A673 (cell line): ENCODE results near the gene CTNNBL1. TPM values are rescaled to one million over a fixed set of nuclear protein-coding genes. Genes with fewer than 3 reads are reported as not detected.

Source experiments
- BruUV-seq: library from RNA; stranded (reverse); fragments of 400-500 nt; replicated peaks from 2 replicates; lab custom pipeline; 2021; lab: Mats Ljungman, UMichigan
- CTCF ChIA-PET: fragments of 300-600 bp; sonication (Branson Sonifier 250); formaldehyde crosslinking; loops from one replicate; lab custom pipeline; 2022; ENCODE audit warnings: antibody characterized with exemption; lab: Charles Lee
- POLR2A ChIA-PET: fragments of 300-600 bp; sonication (Branson Sonifier 250); formaldehyde crosslinking; loops from one replicate; lab custom pipeline; 2022; ENCODE audit warnings: antibody characterized with exemption; ENCODE audit not compliant: low non-redundant PET; lab: Charles Lee
- DNase-seq: peaks from one replicate; pipeline ENCODE4 v3.0.0-alpha.2; 2015; ENCODE audit warnings: low spot score
- H3K27ac ChIP-seq: fragments of 200-600 bp; sonication (generic); 2 replicates; pipeline ENCODE4 v1.5.1; 2016; ENCODE audit warnings: mixed run types, low read depth, mild to moderate bottlenecking, mixed read lengths, antibody characterized with exemption, low read length; ENCODE audit not compliant: poor library complexity, severe bottlenecking
- H3K27me3 ChIP-seq: fragments of 200-600 bp; sonication (generic); replicated peaks from 2 replicates; pipeline ENCODE4 v1.6.1; 2017; ENCODE audit warnings: mixed run types, low read depth, mild to moderate bottlenecking, mixed read lengths, antibody characterized with exemption, low read length; ENCODE audit not compliant: insufficient read depth, poor library complexity
- H3K36me3 ChIP-seq: fragments of 200-600 bp; sonication (generic); 2 replicates; pipeline ENCODE4 v1.6.1; 2016; ENCODE audit warnings: mixed run types, mild to moderate bottlenecking, mixed read lengths, antibody characterized with exemption, low read length; ENCODE audit not compliant: insufficient read depth, poor library complexity, severe bottlenecking
- H3K4me1 ChIP-seq: fragments of 200-600 bp; sonication (generic); 2 replicates; pipeline ENCODE4 v1.6.1; 2017; ENCODE audit warnings: mixed run types, mild to moderate bottlenecking, mixed read lengths, antibody characterized with exemption, low read length; ENCODE audit not compliant: insufficient read depth, poor library complexity, severe bottlenecking
- H3K4me3 ChIP-seq: fragments of 200-600 bp; sonication (generic); 2 replicates; pipeline ENCODE4 v1.5.1; 2016; ENCODE audit warnings: low read depth, mixed run types, mild to moderate bottlenecking, mixed read lengths, low read length; ENCODE audit not compliant: poor library complexity, severe bottlenecking
- H3K9me3 ChIP-seq: fragments of 200-600 bp; sonication (generic); 2 replicates; pipeline ENCODE4 v1.6.1; 2016; ENCODE audit warnings: mixed run types, low read depth, mild to moderate bottlenecking, mixed read lengths, antibody characterized with exemption, low read length; ENCODE audit not compliant: poor library complexity, severe bottlenecking
- EZH2 ChIP-seq: fragments of 200-600 bp; sonication (generic); IDR thresholded peaks from 2 replicates; pipeline ENCODE4 v1.6.1; 2017; ENCODE audit warnings: borderline replicate concordance, low read depth, mild to moderate bottlenecking, mixed read lengths, antibody characterized with exemption, low read length; ENCODE audit not compliant: poor library complexity, severe bottlenecking
- intact Hi-C: fragments of 100-400 bp; cut with micrococcal nuclease; formaldehyde crosslinking; loops from one replicate; pipeline ENCODE4 v1.10.0; 2022; ENCODE audit not compliant: unreplicated experiment
- total RNA-seq: library from RNA; stranded (reverse); gene quantifications from 2 replicates; pipeline ENCODE4 v1.2.3, GENCODE V29; 2021
- TF ChIP-seq, protein P1 (sequence below): fragments of 300-800, 200-600 bp; sonication (generic); conservative IDR thresholded peaks from 2 replicates; pipeline ENCODE4 v1.5.1; 2017; ENCODE audit warnings: low read depth, mild to moderate bottlenecking, antibody characterized with exemption, low read length, moderate library complexity, mixed read lengths

CTNNBL1 gene
- total RNA-seq, 1 experiment from 2014 or later, result 88.5 TPM

- H3K4me3 ChIP-seq, result no peak overlapping the region
- peaks cover 49% of the 10 kb centered on the region for H3K4me1 ChIP-seq
- H3K36me3 ChIP-seq, result no peaks in the 10 kb centered on the region
- ChIA-PET CTCF (no interaction called here), POLR2A (no interaction called here)
- intact Hi-C loops, result no loop called here
- TF ChIP-seq, protein P1, sequence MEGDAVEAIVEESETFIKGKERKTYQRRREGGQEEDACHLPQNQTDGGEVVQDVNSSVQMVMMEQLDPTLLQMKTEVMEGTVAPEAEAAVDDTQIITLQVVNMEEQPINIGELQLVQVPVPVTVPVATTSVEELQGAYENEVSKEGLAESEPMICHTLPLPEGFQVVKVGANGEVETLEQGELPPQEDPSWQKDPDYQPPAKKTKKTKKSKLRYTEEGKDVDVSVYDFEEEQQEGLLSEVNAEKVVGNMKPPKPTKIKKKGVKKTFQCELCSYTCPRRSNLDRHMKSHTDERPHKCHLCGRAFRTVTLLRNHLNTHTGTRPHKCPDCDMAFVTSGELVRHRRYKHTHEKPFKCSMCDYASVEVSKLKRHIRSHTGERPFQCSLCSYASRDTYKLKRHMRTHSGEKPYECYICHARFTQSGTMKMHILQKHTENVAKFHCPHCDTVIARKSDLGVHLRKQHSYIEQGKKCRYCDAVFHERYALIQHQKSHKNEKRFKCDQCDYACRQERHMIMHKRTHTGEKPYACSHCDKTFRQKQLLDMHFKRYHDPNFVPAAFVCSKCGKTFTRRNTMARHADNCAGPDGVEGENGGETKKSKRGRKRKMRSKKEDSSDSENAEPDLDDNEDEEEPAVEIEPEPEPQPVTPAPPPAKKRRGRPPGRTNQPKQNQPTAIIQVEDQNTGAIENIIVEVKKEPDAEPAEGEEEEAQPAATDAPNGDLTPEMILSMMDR, result no peak
- no peak for TF ChIP-seq EZH2
- no peaks in the 10 kb centered on the region for H3K27me3 ChIP-seq
- H3K27ac ChIP-seq, result no peak overlapping the region
- no peak for DNase-seq
- H3K9me3 ChIP-seq, result no peaks in the 10 kb centered on the region
- no TSS peak for BruUV-seq
Measured at GRCh38 chr20:37920679-37921322, 227.0 kb downstream of the CTNNBL1 start.

DNA sequence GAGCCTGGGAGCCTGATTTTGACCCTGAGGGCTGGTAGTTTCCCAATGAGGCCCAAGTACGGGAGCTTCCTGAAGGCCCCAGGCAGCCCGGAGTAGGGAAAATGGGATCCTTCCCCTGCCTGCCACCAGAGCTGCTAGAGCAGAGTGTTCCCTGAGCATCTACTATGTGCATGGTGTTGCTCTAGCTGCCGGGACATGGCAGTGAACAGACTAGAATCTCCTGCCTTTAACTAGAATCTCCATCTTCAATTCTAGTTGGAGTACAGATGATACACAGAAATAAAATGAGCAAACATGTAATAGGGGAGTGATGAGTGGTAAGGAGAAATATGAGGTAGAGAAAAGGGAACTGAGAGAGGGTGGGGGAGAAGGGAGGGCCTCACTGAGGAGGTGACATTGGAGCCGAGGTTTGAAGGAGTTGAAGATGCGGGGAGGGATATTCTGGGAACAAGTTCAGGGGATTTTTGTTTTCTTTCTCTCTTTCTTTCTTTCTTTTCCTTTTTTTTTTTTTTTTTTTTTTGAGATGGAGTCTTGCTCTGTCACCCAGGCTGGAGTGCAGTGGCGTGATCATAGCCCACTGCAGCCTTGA lies 227.6 kb downstream of the CTNNBL1 start:
- Histone ChIP-seq H3K9me3 (no peaks in the 10 kb centered on the region), H3K4me3 (no peak overlapping the region), H3K27ac (no peak overlapping the region), H3K27me3 (no peaks in the 10 kb centered on the region), H3K4me1 (peaks cover 43% of the 10 kb centered on the region), H3K36me3 (no peaks in the 10 kb centered on the region)
- DNase-seq, result no peak
- POLR2A ChIA-PET, result no interaction called here
- no TSS peak for BruUV-seq
- TF ChIP-seq, protein P1, result no peak
- TF ChIP-seq EZH2, result no peak
- intact Hi-C loops, result no loop called here
- CTCF ChIA-PET, result no interaction called here

Other genes starting within 250 kb of the CTNNBL1 start
- gene NNAT, start 172.8 kb upstream of the CTNNBL1 start, total RNA-seq, result not detected in 2 replicates
- 33.0 and 39.9 TPM in 2 replicates for gene BLCAP, start 166.2 kb upstream of the CTNNBL1 start, total RNA-seq
- gene VSTM2L, start 209.1 kb downstream of the CTNNBL1 start, total RNA-seq, result 23.3 and 23.5 TPM in 2 replicates